Measurements from ENCODE around the gene TIAM2.

GRCh38 chr6:155075930-155076695 lies 81.0 kb downstream of the TIAM2 start:
- TF ChIP-seq, protein P1, sequence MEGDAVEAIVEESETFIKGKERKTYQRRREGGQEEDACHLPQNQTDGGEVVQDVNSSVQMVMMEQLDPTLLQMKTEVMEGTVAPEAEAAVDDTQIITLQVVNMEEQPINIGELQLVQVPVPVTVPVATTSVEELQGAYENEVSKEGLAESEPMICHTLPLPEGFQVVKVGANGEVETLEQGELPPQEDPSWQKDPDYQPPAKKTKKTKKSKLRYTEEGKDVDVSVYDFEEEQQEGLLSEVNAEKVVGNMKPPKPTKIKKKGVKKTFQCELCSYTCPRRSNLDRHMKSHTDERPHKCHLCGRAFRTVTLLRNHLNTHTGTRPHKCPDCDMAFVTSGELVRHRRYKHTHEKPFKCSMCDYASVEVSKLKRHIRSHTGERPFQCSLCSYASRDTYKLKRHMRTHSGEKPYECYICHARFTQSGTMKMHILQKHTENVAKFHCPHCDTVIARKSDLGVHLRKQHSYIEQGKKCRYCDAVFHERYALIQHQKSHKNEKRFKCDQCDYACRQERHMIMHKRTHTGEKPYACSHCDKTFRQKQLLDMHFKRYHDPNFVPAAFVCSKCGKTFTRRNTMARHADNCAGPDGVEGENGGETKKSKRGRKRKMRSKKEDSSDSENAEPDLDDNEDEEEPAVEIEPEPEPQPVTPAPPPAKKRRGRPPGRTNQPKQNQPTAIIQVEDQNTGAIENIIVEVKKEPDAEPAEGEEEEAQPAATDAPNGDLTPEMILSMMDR (IDR thresholded peaks at IDR 0.05) = no peak
- TF ChIP-seq EP300 (IDR thresholded peaks at IDR 0.05) = no peak
- no peak for TF ChIP-seq POLR2A (IDR thresholded peaks at IDR 0.05)
